Mesenchymal stem cell (in vitro differentiated cells and primary cell): ENCODE results near the gene FAAH2.

Source experiments
- DNase-seq: peaks from one replicate; pipeline ENCODE4 v3.0.0-alpha.2; 2013
- H2AFZ ChIP-seq: one replicate; pipeline ENCODE4 v1.6.1; 2013; ENCODE audit warnings: low read depth, mild to moderate bottlenecking, control low read depth, inconsistent platforms, low read length, moderate library complexity
- H2AK5ac ChIP-seq: 2 replicates; pipeline ENCODE4 v1.6.1; 2013; ENCODE audit warnings: low read length, moderate library complexity, mild to moderate bottlenecking, inconsistent platforms; ENCODE audit not compliant: severe bottlenecking
- H2BK120ac ChIP-seq: one replicate; pipeline ENCODE4 v1.6.1; 2013; ENCODE audit warnings: low read depth, mild to moderate bottlenecking, inconsistent platforms, low read length, moderate library complexity
- H2BK12ac ChIP-seq, 2 experiments: one replicate each; pipeline ENCODE4 v1.6.1; 2013; ENCODE audit warnings: inconsistent platforms in 2 of 2, low read length in 2 of 2, mild to moderate bottlenecking in 2 of 2, moderate library complexity in 2 of 2, control low read depth in 1 of 2
- H2BK15ac ChIP-seq: one replicate; pipeline ENCODE4 v1.6.1; 2013; ENCODE audit warnings: mild to moderate bottlenecking, low read depth, inconsistent platforms; ENCODE audit not compliant: poor library complexity, severe bottlenecking
- H2BK5ac ChIP-seq: 2 replicates; pipeline ENCODE4 v1.6.1; 2013; ENCODE audit warnings: low read depth, mild to moderate bottlenecking, low read length, control low read depth, inconsistent platforms; ENCODE audit not compliant: poor library complexity, severe bottlenecking
- H3K14ac ChIP-seq, 2 experiments: one replicate each; pipeline ENCODE4 v1.6.1; 2013; ENCODE audit warnings: inconsistent platforms in 2 of 2, low read length in 2 of 2, control low read depth in 1 of 2, mild to moderate bottlenecking in 1 of 2, moderate library complexity in 1 of 2
- H3K18ac ChIP-seq, 2 experiments: one replicate each; pipeline ENCODE4 v1.6.1; 2013; ENCODE audit warnings: inconsistent platforms in 2 of 2, low read length in 2 of 2, control low read depth in 1 of 2, low read depth in 1 of 2, mild to moderate bottlenecking in 1 of 2
- H3K23ac ChIP-seq, 2 experiments: one replicate each; pipeline ENCODE4 v1.6.1; 2013; ENCODE audit warnings: inconsistent platforms in 2 of 2, low read length in 2 of 2, mild to moderate bottlenecking in 2 of 2, moderate library complexity in 2 of 2, control low read depth in 1 of 2
- H3K27ac ChIP-seq: 2 replicates; pipeline ENCODE4 v1.5.1; 2013; ENCODE audit warnings: mild to moderate bottlenecking, moderate library complexity, low read length, control low read depth, inconsistent platforms; ENCODE audit not compliant: poor library complexity, severe bottlenecking
- H3K27me3 ChIP-seq, 2 experiments: 2 replicates each; pipeline versions ENCODE4 v1.6.1 to v1.7.0; 2013; ENCODE audit warnings: low read length in 2 of 2, mild to moderate bottlenecking in 2 of 2, moderate library complexity in 2 of 2, control low read depth in 1 of 2, inconsistent platforms in 1 of 2; ENCODE audit not compliant: control insufficient read depth in 1 of 2, insufficient read depth in 1 of 2
- H3K36me3 ChIP-seq, 2 experiments: 2 replicates each; pipeline versions ENCODE4 v1.6.1 to v1.7.0; 2013; ENCODE audit warnings: low read length in 2 of 2, control low read depth in 1 of 2, inconsistent platforms in 1 of 2, low read depth in 1 of 2, mild to moderate bottlenecking in 1 of 2; ENCODE audit not compliant: insufficient read depth in 2 of 2, control insufficient read depth in 1 of 2
- H3K4ac ChIP-seq, 2 experiments: one replicate each; pipeline ENCODE4 v1.6.1; 2013; ENCODE audit warnings: inconsistent platforms in 2 of 2, low read length in 2 of 2, mild to moderate bottlenecking in 2 of 2, moderate library complexity in 2 of 2, control low read depth in 1 of 2, low read depth in 1 of 2
- H3K4me1 ChIP-seq: 2 replicates; pipeline ENCODE4 v1.6.1; 2013; ENCODE audit warnings: low read depth, low read length, control low read depth; ENCODE audit not compliant: control insufficient read depth, insufficient read depth
- H3K4me2 ChIP-seq: 2 replicates; pipeline ENCODE4 v1.6.1; 2013; ENCODE audit warnings: low read length, mild to moderate bottlenecking, inconsistent platforms; ENCODE audit not compliant: poor library complexity, severe bottlenecking
- H3K4me3 ChIP-seq, 2 experiments: 2 replicates each; pipeline versions ENCODE4 v1.5.1 to v1.7.0; 2013; ENCODE audit warnings: low read length in 2 of 2, mild to moderate bottlenecking in 2 of 2, control low read depth in 1 of 2, low read depth in 1 of 2; ENCODE audit not compliant: insufficient read depth in 1 of 2
- H3K79me1 ChIP-seq: replicated peaks from 2 replicates; pipeline ENCODE4 v1.6.1; 2013; ENCODE audit warnings: mild to moderate bottlenecking, control low read depth, low read length, inconsistent platforms; ENCODE audit not compliant: poor library complexity, severe bottlenecking
- H3K9ac ChIP-seq: 2 replicates; pipeline ENCODE4 v1.7.0; 2013; ENCODE audit warnings: mild to moderate bottlenecking, low read length, moderate library complexity
- H3K9me3 ChIP-seq: 2 replicates; pipeline ENCODE4 v1.7.0; 2013; ENCODE audit warnings: mild to moderate bottlenecking, low read length; ENCODE audit not compliant: control insufficient read depth
- H4K8ac ChIP-seq: one replicate; pipeline ENCODE4 v1.6.1; 2013; ENCODE audit warnings: inconsistent platforms, mild to moderate bottlenecking, low read length, moderate library complexity
- H4K91ac ChIP-seq: one replicate; pipeline ENCODE4 v1.6.1; 2013; ENCODE audit warnings: mild to moderate bottlenecking, low read length, inconsistent platforms
- WGBS: methylation state at CpG from one replicate; pipeline ENCODE4 v1.1.7; 2013; ENCODE audit warnings: mixed read lengths; 5-methylcytosine and 5-hydroxymethylcytosine counted together

The FAAH2 gene

GRCh38 chrX:57519578-57520118 lies 233.1 kb downstream of the FAAH2 start:
- Histone ChIP-seq H3K4me3 (no peak overlapping the region), H3K4me2 (no peak overlapping the region), H2AFZ (no peak overlapping the region), H3K27ac (no peak overlapping the region), H3K23ac (no peak overlapping the region), H3K36me3 (no peaks in the 10 kb centered on the region), H3K4me1 (no peaks in the 10 kb centered on the region), H2BK5ac (no peak overlapping the region), H3K79me1 (no peaks in the 10 kb centered on the region), H4K91ac (no peak overlapping the region), H3K14ac (no peak overlapping the region), H2BK15ac (no peak overlapping the region), H3K27me3 (peaks cover 0 to under 1% of the 10 kb centered on the region in 2 experiments), H2BK12ac (no peak overlapping the region), H2AK5ac (no peak overlapping the region), H3K9me3 (peaks cover 2% of the 10 kb centered on the region), H3K9ac (no peak overlapping the region), H3K18ac (no peak overlapping the region), H4K8ac (no peak overlapping the region), H2BK120ac (no peak overlapping the region), H3K4ac (no peak overlapping the region)
- no CpG with 5 or more reads among the region's 2 CpGs for WGBS
- no peak for DNase-seq

- no CpG with 5 or more reads among the region's 1 CpG for WGBS
- H2BK5ac ChIP-seq = no peak overlapping the region
- no peak overlapping the region for H4K91ac ChIP-seq
- H3K9ac ChIP-seq = no peak overlapping the region
- H3K79me1 ChIP-seq = no peaks in the 10 kb centered on the region
- no peak overlapping the region for H3K23ac ChIP-seq
- no peaks in the 10 kb centered on the region for H3K36me3 ChIP-seq
- H3K9me3 ChIP-seq = peaks cover 5% of the 10 kb centered on the region
- no peak overlapping the region for H2BK15ac ChIP-seq
- no peak overlapping the region for H2AFZ ChIP-seq
- no peak overlapping the region for H3K4me3 ChIP-seq
- H3K4me2 ChIP-seq = no peak overlapping the region
- H4K8ac ChIP-seq = no peak overlapping the region
- no peak for DNase-seq
- H3K27ac ChIP-seq = no peak overlapping the region
- no peak overlapping the region for H3K14ac ChIP-seq
- H2AK5ac ChIP-seq = no peak overlapping the region
- H3K4me1 ChIP-seq = no peaks in the 10 kb centered on the region
- no peak overlapping the region for H3K4ac ChIP-seq
- no peaks in the 10 kb centered on the region for H3K27me3 ChIP-seq
- H3K18ac ChIP-seq = no peak overlapping the region
- no peak overlapping the region for H2BK12ac ChIP-seq
- no peak overlapping the region for H2BK120ac ChIP-seq
These were observed 242.3 kb downstream of the FAAH2 start for GRCh38 chrX:57528670-57529255.
